Fibroblast of lung (primary cell): ENCODE measurements around the gene ASB3. TPM values are rescaled to one million over a fixed set of nuclear protein-coding genes. Genes with fewer than 3 reads are reported as not detected.

Experiments used
- DNase-seq, 2 donors: peaks; one replicate each; pipeline versions ENCODE4 v3.0.0 to v3.0.0-alpha.2; 2010; ENCODE audit warnings: low read depth in 2 of 2
- H2AFZ ChIP-seq: 2 replicates; pipeline ENCODE4 v1.5.1; 2012; ENCODE audit warnings: low read length, control low read depth, inconsistent platforms
- H3K27ac ChIP-seq: 2 replicates; pipeline ENCODE4 v1.5.1; 2011; ENCODE audit warnings: low read length, control low read depth; ENCODE audit not compliant: insufficient read depth
- H3K27me3 ChIP-seq: 2 replicates; pipeline ENCODE4 v1.5.1; 2011; ENCODE audit warnings: mild to moderate bottlenecking, low read length; ENCODE audit not compliant: control insufficient read depth, insufficient read depth
- H3K36me3 ChIP-seq: 2 replicates; pipeline ENCODE4 v1.5.1; 2011; ENCODE audit warnings: low read length; ENCODE audit not compliant: control insufficient read depth, insufficient read depth
- H3K4me1 ChIP-seq: 2 replicates; pipeline ENCODE4 v1.5.1; 2011; ENCODE audit warnings: low read length; ENCODE audit not compliant: control insufficient read depth, insufficient read depth; ENCODE audit errors: extremely low read depth
- H3K4me2 ChIP-seq: 2 replicates; pipeline ENCODE4 v1.5.1; 2011; ENCODE audit warnings: low read length, control low read depth; ENCODE audit not compliant: insufficient read depth; ENCODE audit errors: extremely low read depth
- H3K4me3 ChIP-seq, 4 experiments: fragments of 200-600 bp in 1 of 4; sonication (generic) in 1 of 4; replicated peaks in 1 of 4; 2 replicates each; pipeline ENCODE4 v1.5.1; 2011 to 2016; ENCODE audit warnings: low read length in 4 of 4, low read depth in 3 of 4, mild to moderate bottlenecking in 3 of 4, control low read depth in 2 of 4, inconsistent platforms in 1 of 4, mixed read lengths in 1 of 4; ENCODE audit not compliant: insufficient read depth in 1 of 4; ENCODE audit errors: control extremely low read depth in 1 of 4
- H3K79me2 ChIP-seq: 2 replicates; pipeline ENCODE4 v1.5.1; 2012; ENCODE audit warnings: mild to moderate bottlenecking, low read length, inconsistent platforms; ENCODE audit not compliant: control insufficient read depth, insufficient read depth
- H3K9ac ChIP-seq: 2 replicates; pipeline ENCODE4 v1.5.1; 2011; ENCODE audit warnings: mild to moderate bottlenecking, low read length, control low read depth; ENCODE audit not compliant: insufficient read depth
- H3K9me3 ChIP-seq: 2 replicates; pipeline ENCODE4 v1.5.1; 2012; ENCODE audit warnings: low read depth, low read length; ENCODE audit not compliant: control insufficient read depth, insufficient read depth
- H4K20me1 ChIP-seq: 2 replicates; pipeline ENCODE4 v1.5.1; 2011; ENCODE audit warnings: low read length; ENCODE audit not compliant: control insufficient read depth, insufficient read depth; ENCODE audit errors: extremely low read depth
- EZH2 ChIP-seq: IDR thresholded peaks from 2 replicates; pipeline ENCODE4 v1.5.1; 2012; ENCODE audit warnings: low read length, control low read depth, mild to moderate bottlenecking; ENCODE audit errors: missing control alignments
- polyA plus RNA-seq, 2 donors: library from polyadenylated mRNA; depleted of rRNA in 1 of 2; stranded (reverse) in 1 of 2; unstranded in 1 of 2; fragments of >200 nt; gene quantifications; 2 replicates each; pipeline ENCODE4 v1.2.1, GENCODE V29; 2011 to 2012; ENCODE audit warnings: missing spikeins in 1 of 2
- total RNA-seq: library from RNA; depleted of rRNA; stranded (reverse); fragments of >200 nt; gene quantifications from 2 replicates; pipeline ENCODE4 v1.2.1, GENCODE V29; 2014
- TF ChIP-seq, protein P1 (sequence below), 2 donors: IDR thresholded peaks in 1 of 2; conservative IDR thresholded peaks in 1 of 2; 1 replicate in 1 of 2; 2 replicates in 1 of 2; pipeline ENCODE4 v1.5.1; 2011 to 2012; ENCODE audit warnings: low read length in 2 of 2, control low read depth in 1 of 2, inconsistent platforms in 1 of 2, low read depth in 1 of 2, mild to moderate bottlenecking in 1 of 2

Gene ASB3
- total and polyA plus RNA-seq, 2 donors (not counting 1 experiment from before 2014, with no cell fraction given) = 21.1 to 31.9 TPM

DNA sequence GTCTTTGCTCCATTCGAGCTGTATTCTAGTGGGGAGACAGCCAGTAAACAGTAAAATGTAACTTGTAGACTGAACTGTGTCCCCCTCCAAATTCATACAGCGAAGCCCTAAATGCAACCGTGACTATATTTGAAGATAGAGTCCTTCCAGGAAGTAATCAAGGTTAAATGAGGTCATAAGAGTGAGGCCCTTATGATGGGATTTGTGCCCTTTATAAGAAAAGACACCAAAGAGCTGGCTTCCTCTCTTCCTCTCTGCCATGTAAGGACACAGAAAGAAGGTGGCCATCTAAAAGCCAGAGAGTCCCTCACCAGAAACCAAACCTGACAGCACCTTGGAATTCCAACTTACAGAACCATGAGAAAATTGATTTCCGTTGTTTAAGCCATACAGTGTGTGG, 41.6 kb upstream of the ASB3 start:
- H3K79me2 ChIP-seq = no peaks in the 10 kb centered on the region
- no peak overlapping the region for H2AFZ ChIP-seq
- no peaks in the 10 kb centered on the region for H3K4me1 ChIP-seq
- no peak overlapping the region for H3K27ac ChIP-seq
- no peaks in the 10 kb centered on the region for H3K27me3 ChIP-seq
- TF ChIP-seq, protein P1, sequence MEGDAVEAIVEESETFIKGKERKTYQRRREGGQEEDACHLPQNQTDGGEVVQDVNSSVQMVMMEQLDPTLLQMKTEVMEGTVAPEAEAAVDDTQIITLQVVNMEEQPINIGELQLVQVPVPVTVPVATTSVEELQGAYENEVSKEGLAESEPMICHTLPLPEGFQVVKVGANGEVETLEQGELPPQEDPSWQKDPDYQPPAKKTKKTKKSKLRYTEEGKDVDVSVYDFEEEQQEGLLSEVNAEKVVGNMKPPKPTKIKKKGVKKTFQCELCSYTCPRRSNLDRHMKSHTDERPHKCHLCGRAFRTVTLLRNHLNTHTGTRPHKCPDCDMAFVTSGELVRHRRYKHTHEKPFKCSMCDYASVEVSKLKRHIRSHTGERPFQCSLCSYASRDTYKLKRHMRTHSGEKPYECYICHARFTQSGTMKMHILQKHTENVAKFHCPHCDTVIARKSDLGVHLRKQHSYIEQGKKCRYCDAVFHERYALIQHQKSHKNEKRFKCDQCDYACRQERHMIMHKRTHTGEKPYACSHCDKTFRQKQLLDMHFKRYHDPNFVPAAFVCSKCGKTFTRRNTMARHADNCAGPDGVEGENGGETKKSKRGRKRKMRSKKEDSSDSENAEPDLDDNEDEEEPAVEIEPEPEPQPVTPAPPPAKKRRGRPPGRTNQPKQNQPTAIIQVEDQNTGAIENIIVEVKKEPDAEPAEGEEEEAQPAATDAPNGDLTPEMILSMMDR (conservative IDR thresholded peaks at IDR 0.05 in 1 of 2, IDR thresholded peaks at IDR 0.05 in 1 of 2; ENCODE audit: low read depth in 1 of 2, low read length in 2 of 2) = no peak
- no peak for TF ChIP-seq EZH2
- no peaks in the 10 kb centered on the region for H3K36me3 ChIP-seq
- no peak for DNase-seq
- no peak overlapping the region for H3K9ac ChIP-seq
- no peaks in the 10 kb centered on the region for H4K20me1 ChIP-seq
- no peak overlapping the region for H3K4me2 ChIP-seq
- no peaks in the 10 kb centered on the region for H3K9me3 ChIP-seq
- no peak overlapping the region for H3K4me3 ChIP-seq

DNA sequence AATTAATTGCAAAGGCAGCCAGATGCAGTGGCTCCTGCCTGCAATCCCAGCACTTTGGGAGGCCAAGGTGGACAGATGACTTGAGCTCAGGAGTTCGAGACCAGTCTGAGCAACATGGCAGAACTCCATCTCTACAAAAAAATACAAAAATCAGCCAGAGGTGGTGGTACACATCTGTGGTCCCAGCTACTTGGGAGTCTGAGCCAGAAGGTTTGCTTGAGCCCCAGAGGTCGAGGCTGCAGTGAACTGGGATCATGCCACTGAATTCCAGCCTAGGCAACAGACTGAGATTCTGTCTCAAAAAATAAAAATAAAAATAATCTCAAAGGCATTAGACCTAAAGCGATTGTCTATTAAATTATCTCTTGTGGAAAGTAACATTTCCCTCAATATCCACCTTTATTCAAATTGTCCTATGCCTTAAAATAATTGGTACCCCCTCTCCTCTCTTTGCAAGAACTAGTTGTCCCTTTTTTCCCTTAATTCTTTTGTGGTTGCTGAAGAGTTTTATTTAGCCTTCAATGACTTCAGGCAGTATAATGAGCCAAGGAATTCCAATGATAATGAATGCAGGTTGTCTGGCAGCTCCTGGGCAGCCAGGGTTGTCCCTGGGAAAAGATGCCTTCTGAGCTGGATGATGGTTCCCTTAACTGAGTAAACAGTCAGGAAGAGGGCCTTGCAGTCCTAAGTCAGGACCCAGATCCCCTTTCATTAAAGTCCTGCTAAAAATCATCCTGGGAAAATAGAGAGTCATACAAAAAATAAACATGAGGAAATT, 40.8 kb upstream of the ASB3 start:
- no peaks in the 10 kb centered on the region for H3K4me1 ChIP-seq
- no peaks in the 10 kb centered on the region for H3K27me3 ChIP-seq
- no peak overlapping the region for H3K4me3 ChIP-seq
- no peaks in the 10 kb centered on the region for H4K20me1 ChIP-seq
- TF ChIP-seq, protein P1 (conservative IDR thresholded peaks at IDR 0.05 in 1 of 2, IDR thresholded peaks at IDR 0.05 in 1 of 2; ENCODE audit: low read depth in 1 of 2, low read length in 2 of 2) = no peak
- TF ChIP-seq EZH2 = no peak
- no peaks in the 10 kb centered on the region for H3K9me3 ChIP-seq
- no peaks in the 10 kb centered on the region for H3K79me2 ChIP-seq
- no peak overlapping the region for H3K4me2 ChIP-seq
- H3K36me3 ChIP-seq = no peaks in the 10 kb centered on the region
- no peak overlapping the region for H2AFZ ChIP-seq
- H3K9ac ChIP-seq = no peak overlapping the region
- H3K27ac ChIP-seq = no peak overlapping the region
- peak in 1 of 2 donors; percentile 69 for DNase-seq

DNA sequence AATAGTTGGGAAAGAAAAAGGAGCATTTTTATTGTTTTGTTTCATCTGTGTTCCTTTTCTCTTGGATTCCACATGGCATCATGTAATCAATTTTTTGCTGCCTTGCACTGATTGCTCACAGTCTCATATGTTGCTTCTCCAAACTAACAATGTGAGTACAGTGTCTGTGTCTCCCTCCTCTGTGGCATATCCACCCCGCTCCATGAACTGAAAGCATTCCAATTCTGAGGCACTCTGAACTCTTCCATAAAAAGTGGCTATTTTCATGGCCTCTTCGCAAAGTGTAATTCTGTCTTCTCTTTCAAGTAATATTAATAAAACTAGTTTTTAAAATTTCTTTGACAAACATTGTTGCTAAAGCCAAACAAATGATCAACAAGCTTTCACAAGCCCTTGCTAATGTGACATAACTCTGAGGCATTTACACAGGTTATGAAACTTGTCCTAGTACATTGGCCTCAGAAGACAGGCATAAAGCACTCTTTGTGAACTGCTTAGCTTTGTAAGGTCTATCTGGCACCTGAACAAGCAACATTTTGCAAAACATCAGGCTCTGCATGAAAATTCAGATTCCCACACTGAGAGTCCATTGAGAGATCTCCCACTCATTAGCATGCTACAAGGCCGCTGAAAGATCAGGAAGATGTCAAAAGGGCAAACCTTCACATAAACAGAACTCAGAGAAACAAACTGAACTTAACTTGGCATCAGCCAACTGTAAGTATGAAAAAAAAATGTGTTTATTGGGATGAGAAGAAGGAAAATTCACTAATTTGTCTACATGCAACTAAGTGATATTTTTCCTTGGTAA, 40.0 kb upstream of the ASB3 start:
- Histone ChIP-seq H3K9ac (no peak overlapping the region), H3K79me2 (no peaks in the 10 kb centered on the region), H3K4me1 (no peaks in the 10 kb centered on the region), H3K9me3 (no peaks in the 10 kb centered on the region), H2AFZ (no peak overlapping the region), H3K27me3 (no peaks in the 10 kb centered on the region), H3K27ac (no peak overlapping the region), H4K20me1 (no peaks in the 10 kb centered on the region), H3K4me3 (no peak overlapping the region), H3K4me2 (no peak overlapping the region), H3K36me3 (no peaks in the 10 kb centered on the region)
- DNase-seq = peak in 1 of 2 donors; percentile 56
- TF ChIP-seq EZH2 = no peak
- TF ChIP-seq, protein P1 (conservative IDR thresholded peaks at IDR 0.05 in 1 of 2, IDR thresholded peaks at IDR 0.05 in 1 of 2; ENCODE audit: low read depth in 1 of 2, low read length in 2 of 2) = no peak
